KOPT-K1 (cell line): ENCODE data around the gene PRR23C.

Source experiments
- H3K27ac ChIP-seq: fragments of 200-600 bp; sonication (generic); 2 replicates; pipeline ENCODE4 v1.5.1; 2016; ENCODE audit warnings: antibody characterized with exemption, mild to moderate bottlenecking, low read depth, low read length; ENCODE audit not compliant: poor library complexity, severe bottlenecking
- H3K36me3 ChIP-seq: fragments of 200-600 bp; sonication (generic); 2 replicates; pipeline ENCODE4 v1.5.1; 2017; ENCODE audit warnings: antibody characterized with exemption, mild to moderate bottlenecking, low read length, moderate library complexity; ENCODE audit not compliant: insufficient read depth
- H3K9me3 ChIP-seq: fragments of 200-600 bp; sonication (generic); 2 replicates; pipeline ENCODE4 v1.5.1; 2017; ENCODE audit warnings: antibody characterized with exemption, low read length, mild to moderate bottlenecking; ENCODE audit not compliant: insufficient read depth, poor library complexity, severe bottlenecking

Gene PRR23C

DNA sequence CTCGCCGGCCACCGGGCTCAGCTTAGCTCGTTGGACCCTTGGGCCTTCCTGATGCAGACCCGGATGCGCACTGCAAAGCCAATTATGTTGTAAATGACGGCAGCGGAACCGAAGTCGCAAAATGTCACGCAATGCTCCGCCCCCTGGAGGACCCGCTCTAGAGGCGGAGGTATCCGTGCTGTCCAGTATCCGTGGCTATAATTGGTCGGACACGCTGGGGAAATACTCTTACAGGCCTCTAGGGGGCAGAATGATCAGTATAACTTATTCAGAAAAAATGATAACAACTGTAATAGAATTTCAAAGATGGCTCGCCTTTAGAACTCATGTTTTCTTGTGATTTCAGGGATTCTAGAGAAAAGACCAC, 23.8 kb downstream of the PRR23C start, which contains the start of gene PRR23B:
Gene PRR23B (minus strand): TSS at position 59 of the 367 bp plus-strand sequence. CDS start 265 bp downstream, outside the sequence.
- H3K36me3 ChIP-seq: no peaks in the 10 kb centered on the region
- H3K27ac ChIP-seq: no peak within 1 kb of the TSS
- H3K9me3 ChIP-seq: peaks cover 13% of the 10 kb centered on the region

DNA sequence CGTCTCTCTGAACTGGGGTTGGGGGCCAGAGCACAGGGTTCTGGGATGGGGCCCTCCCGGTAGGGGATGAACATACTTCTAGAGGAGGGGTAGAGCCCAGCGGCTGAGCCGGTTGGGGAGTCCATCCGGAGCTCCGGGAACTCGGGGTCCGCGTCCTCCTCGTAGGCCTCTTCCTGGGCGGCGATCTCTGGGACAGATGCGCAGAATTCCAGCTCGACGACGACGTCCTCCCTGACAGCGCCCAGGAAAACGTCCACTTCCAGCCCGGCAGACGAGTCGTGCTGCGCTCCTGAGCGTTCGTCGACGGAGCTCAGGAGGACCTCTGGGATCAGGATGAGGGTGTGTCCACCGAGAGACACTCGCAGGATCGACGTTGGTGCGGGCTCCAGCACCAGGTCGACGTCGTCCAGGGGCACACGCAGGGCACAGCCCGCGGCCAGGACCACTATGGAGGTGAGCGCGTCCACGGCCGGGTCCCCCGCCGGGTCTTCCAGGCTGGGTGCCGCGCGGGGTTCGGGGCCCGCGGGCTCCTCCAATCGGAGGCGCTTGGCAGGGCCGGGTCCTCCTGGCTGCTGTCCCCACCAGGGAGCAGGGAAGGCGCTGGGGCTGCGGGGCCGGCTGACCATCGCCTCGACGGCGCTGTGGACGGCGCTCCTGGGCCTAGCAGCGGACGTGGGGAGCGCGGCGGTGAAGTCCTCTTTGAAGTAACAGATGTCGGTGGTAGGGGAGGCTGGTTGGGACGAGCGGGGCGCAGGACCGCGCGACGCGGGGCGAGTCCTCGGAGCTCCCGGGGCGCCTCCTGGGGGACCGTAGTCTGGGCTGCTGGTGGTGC, 24.4 kb downstream of the PRR23C start:
- no peak overlapping the region for H3K27ac ChIP-seq
- H3K9me3 ChIP-seq: peaks cover 13% of the 10 kb centered on the region
- no peaks in the 10 kb centered on the region for H3K36me3 ChIP-seq

DNA sequence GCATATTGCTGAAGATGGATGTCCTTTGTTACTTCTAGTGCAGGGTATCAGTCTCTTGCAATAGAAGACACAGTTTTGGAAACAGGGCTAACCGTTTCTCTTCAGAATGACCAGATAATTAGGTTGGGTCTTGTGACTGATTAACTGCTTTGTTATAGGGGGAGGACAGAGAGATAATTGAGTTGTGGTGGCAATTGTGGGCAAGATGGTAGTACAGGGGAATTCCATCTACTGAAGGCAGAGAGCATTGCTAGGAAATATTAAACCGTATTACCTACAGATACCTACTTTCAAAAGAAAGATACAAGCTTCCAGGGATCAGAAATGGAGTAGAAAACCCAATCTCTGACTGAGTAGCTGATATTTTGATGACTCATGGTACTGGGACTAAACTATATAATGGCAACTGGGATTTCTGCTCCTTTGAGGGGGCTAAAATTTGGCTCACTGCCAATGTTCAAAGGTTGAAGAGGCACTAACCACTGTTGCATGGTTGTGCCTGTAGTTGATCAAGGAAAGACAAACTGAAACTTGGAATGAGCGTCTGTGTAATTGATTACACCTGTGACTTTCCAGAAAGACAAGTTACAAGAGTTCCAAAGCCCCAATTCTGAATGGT, 28.2 kb downstream of the PRR23C start:
- Histone ChIP-seq H3K36me3 (no peaks in the 10 kb centered on the region), H3K27ac (no peak overlapping the region), H3K9me3 (peaks cover 13% of the 10 kb centered on the region)

DNA sequence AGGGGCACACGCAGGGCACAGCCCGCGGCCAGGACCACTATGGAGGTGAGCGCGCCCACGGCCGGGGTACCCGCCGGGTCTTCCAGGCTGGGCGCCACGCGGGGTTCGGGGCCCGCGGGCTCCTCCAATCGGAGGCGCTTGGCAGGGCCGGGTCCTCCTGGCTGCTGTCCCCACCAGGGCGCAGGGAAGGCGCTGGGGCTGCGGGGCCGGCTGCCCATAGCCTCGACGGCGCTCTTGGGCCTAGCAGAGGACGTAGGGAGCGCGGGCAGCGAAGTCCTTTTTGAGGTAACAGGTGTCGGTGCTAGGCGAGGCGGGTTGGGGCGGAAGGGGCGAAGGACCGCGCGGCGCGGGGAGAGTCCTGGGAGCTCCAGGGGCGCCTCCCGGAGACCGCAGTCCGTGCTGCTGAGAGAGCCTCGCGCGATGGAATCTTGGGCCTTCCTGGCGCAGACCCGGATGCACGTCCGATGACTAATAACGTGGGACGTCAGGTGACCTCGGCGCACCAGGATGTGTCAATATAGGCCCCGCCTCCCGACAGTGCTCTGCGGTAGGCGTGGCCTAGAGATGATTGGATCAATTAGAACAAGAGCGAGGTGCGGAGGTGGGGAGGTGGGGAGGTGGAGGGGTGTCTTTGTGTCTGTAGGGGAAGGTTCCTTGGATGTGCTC, 38.5 kb downstream of the PRR23C start, which contains the start of gene PRR23A:
Gene PRR23A (minus strand): TSS at position 218 of the 666 bp plus-strand sequence. CDS start 0 bp downstream, at position 218.
- Histone ChIP-seq H3K27ac (no peak within 1 kb of the TSS), H3K36me3 (no peaks in the 10 kb centered on the region), H3K9me3 (no peaks in the 10 kb centered on the region)

DNA sequence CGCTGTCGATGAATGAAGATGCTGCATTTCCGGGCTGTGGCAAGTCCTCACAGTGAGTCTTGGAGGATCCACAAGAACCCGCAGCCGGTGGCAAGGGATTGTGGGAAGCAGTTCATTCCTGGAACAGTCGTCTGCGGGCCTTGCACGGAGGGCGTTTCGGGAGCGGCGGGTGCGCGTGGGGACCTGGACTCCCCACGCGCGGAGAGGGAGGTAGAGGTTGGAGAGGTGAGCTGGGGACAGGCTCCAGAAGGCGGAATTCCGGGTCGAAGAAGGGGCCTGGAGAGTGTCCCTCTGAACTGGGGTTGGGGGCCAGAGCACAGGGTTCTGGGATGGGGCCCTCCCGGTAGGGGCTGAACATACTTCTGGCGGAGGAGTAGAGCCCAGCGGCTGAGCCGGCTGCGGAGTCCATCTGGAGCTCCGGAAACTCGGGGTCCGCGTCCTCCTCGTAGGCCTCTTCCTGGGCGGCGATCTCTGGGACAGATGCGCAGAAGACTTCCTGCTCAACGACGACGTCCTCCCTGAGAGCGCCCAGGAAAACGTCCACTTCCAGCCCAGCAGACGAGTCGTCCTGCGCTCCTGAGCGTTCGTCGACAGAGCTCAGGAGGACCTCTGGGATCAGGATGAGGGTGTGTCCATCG, 39.2 kb downstream of the PRR23C start:
- H3K9me3 ChIP-seq: no peaks in the 10 kb centered on the region

DNA sequence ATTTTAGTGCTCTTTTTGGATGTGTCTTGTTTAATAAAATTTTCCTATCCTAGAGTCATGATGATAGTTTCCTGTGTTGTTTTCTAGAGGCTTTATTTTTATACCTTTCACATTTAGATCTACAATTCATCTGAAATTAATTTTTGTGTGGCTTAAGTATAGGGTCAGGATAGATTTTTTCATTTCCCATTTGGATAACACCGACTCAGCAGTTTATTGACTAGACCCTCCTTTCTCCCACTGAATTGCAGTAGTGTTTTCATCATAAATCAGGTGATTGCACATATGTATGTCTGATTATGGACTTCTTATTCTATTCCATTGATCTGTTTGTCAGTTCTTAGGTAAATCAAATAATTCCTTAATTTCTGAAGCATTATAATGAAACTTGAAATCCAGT, 49.0 kb downstream of the PRR23C start:
- no peaks in the 10 kb centered on the region for H3K36me3 ChIP-seq
- H3K9me3 ChIP-seq: no peaks in the 10 kb centered on the region
- no peak overlapping the region for H3K27ac ChIP-seq

More for the DNA sequence above, 39.2 kb downstream of the PRR23C start:
- H3K36me3 ChIP-seq: no peaks in the 10 kb centered on the region
- no peak overlapping the region for H3K27ac ChIP-seq
